Esophagus muscularis mucosa (tissue), 4 donors: ENCODE measurements around the gene NCOR2. TPM values are rescaled to one million over a fixed set of nuclear protein-coding genes. Genes with fewer than 3 reads are reported as not detected.

Experiments used
- DNase-seq: peaks from one replicate; pipeline ENCODE4 v3.0.0-alpha.2; 2017; ENCODE audit errors: extremely low spot score
- H3K27ac ChIP-seq, 4 donors: fragments of 200-600 bp; sonication (generic); replicated peaks in 1 of 4; 1 replicate in 3 of 4; 2 replicates in 1 of 4; pipeline ENCODE4 v1.5.1; 2016 to 2019; ENCODE audit warnings: mild to moderate bottlenecking in 1 of 4
- H3K27me3 ChIP-seq, 4 donors: fragments of 200-600 bp; sonication (generic); one replicate each; pipeline versions ENCODE4 v1.5.1 to v1.6.0; 2016 to 2019
- H3K36me3 ChIP-seq, 4 donors: fragments of 200-600 bp; sonication (generic); one replicate each; pipeline ENCODE4 v1.5.1; 2016 to 2019
- H3K4me1 ChIP-seq, 4 donors: fragments of 200-600 bp; sonication (generic); one replicate each; pipeline ENCODE4 v1.5.1; 2016 to 2019
- H3K4me3 ChIP-seq, 4 donors: fragments of 200-600 bp; sonication (generic); 1 replicate in 2 of 4; 2 replicates in 2 of 4; pipeline ENCODE4 v1.5.1; 2016 to 2019; ENCODE audit warnings: mild to moderate bottlenecking in 4 of 4, moderate library complexity in 1 of 4
- H3K9me3 ChIP-seq, 4 donors: fragments of 200-600 bp; sonication (generic); 1 replicate in 3 of 4; 2 replicates in 1 of 4; pipeline ENCODE4 v1.5.1; 2016 to 2019
- CTCF ChIP-seq, 3 experiments: fragments of 200-600 bp in 2 of 3; fragments of 450-650 bp in 1 of 3; sonication (generic) in 2 of 3; IDR thresholded peaks; one replicate each; pipeline ENCODE4 v1.5.1; 2017 to 2019; ENCODE audit warnings: antibody characterized with exemption in 3 of 3, mild to moderate bottlenecking in 2 of 3, moderate library complexity in 1 of 3
- EP300 ChIP-seq: sonication (generic); formaldehyde crosslinking; IDR thresholded peaks from one replicate; pipeline ENCODE4 v1.6.1; 2017; ENCODE audit warnings: antibody characterized with exemption
- POLR2A ChIP-seq: fragments of 450-650 bp; IDR thresholded peaks from one replicate; pipeline ENCODE4 v1.6.1; 2017; ENCODE audit warnings: antibody characterized with exemption, moderate library complexity, mild to moderate bottlenecking, low read depth
- POLR2AphosphoS5 ChIP-seq, 2 donors: sonication (generic); formaldehyde crosslinking; IDR thresholded peaks; one replicate each; pipeline ENCODE4 v1.6.1; 2017; ENCODE audit warnings: antibody characterized with exemption in 2 of 2
- WGBS: methylation state at CpG from one replicate; pipeline ENCODE4 v1.1.5; 2018; 5-methylcytosine and 5-hydroxymethylcytosine counted together
- intact Hi-C: fragments of 100-400 bp; cut with DNase I; formaldehyde crosslinking; loops from one replicate; pipeline ENCODE4 v1.15.1; 2023
- total RNA-seq, 4 donors: library from RNA; depleted of rRNA; stranded (reverse); fragments of >200 nt; gene quantifications; one replicate each; pipeline versions ENCODE4 v1.1.0 to v1.2.1, GENCODE V29; 2016

NCOR2 gene
- total RNA-seq, 4 donors from 2014 or later = 107 to 188 (median 131) TPM

- TF ChIP-seq EP300 = no peak
- TF ChIP-seq POLR2AphosphoS5 (IDR thresholded peaks at IDR 0.05) = peak; percentile 80 to 89
- TF ChIP-seq POLR2A = peak; percentile 59
- TF ChIP-seq CTCF (IDR thresholded peaks at IDR 0.05) = peak in 1 of 3 experiments; percentile 2
- H3K27ac ChIP-seq = peak overlapping the region; percentile 92 to 99 (median 97)
- WGBS = 0% methylated on average over 25 of the region's 56 CpGs
- no peaks in the 10 kb centered on the region for H3K9me3 ChIP-seq
- peak; percentile 98 for DNase-seq
- H3K4me1 ChIP-seq = peaks cover 57 to 73% (median 68%) of the 10 kb centered on the region in 4 donors
- no peaks in the 10 kb centered on the region for H3K27me3 ChIP-seq
- no peaks in the 10 kb centered on the region for H3K36me3 ChIP-seq
- intact Hi-C loops = no loop called here
- peak overlapping the region; percentile 79 to 96 (median 88) for H3K4me3 ChIP-seq
Observed at GRCh38 chr12:124566161-124566996, 1.0 kb downstream of the NCOR2 start.

GRCh38 chr12:124565656-124566160, 1.7 kb downstream of the NCOR2 start:
- H3K27me3 ChIP-seq = no peaks in the 10 kb centered on the region
- H3K27ac ChIP-seq = peak overlapping the region; percentile 92 to 99 (median 97)
- peak overlapping the region; percentile 79 to 96 (median 88) for H3K4me3 ChIP-seq
- no peaks in the 10 kb centered on the region for H3K9me3 ChIP-seq
- no peaks in the 10 kb centered on the region for H3K36me3 ChIP-seq
- H3K4me1 ChIP-seq = peaks cover 63 to 80% (median 74%) of the 10 kb centered on the region in 4 donors
- TF ChIP-seq CTCF (IDR thresholded peaks at IDR 0.05) (no peak), POLR2A (no peak), EP300 (no peak), POLR2AphosphoS5 (IDR thresholded peaks at IDR 0.05) (no peak)
- 0% methylated on average over 9 of the region's 14 CpGs for WGBS
- intact Hi-C loops = no loop called here
- DNase-seq = no peak

GRCh38 chr12:124564971-124565491, 2.4 kb downstream of the NCOR2 start:
- TF ChIP-seq POLR2AphosphoS5 (IDR thresholded peaks at IDR 0.05) = no peak
- TF ChIP-seq POLR2A = no peak
- no peak for TF ChIP-seq EP300
- TF ChIP-seq CTCF (IDR thresholded peaks at IDR 0.05) = no peak
- Histone ChIP-seq H3K36me3 (no peaks in the 10 kb centered on the region), H3K4me3 (peak overlapping the region; percentile 79 to 96 (median 88)), H3K4me1 (peaks cover 65 to 86% (median 81%) of the 10 kb centered on the region in 4 donors), H3K27ac (peak overlapping the region; percentile 92 to 99 (median 97)), H3K9me3 (no peaks in the 10 kb centered on the region), H3K27me3 (no peaks in the 10 kb centered on the region)
- no peak for DNase-seq
- intact Hi-C loops = loop anchor here (5.0 kb wide), 1 partner anchor 43 kb away; no protein-coding TSS in a partner anchor
- WGBS = 40% methylated on average over 14 of the region's 19 CpGs

GRCh38 chr12:124564232-124564958, 3.0 kb downstream of the NCOR2 start:
- intact Hi-C loops = loop anchor here (5.0 kb wide), 1 partner anchor 42 kb away; no protein-coding TSS in a partner anchor
- TF ChIP-seq EP300 (no peak), CTCF (IDR thresholded peaks at IDR 0.05) (no peak), POLR2AphosphoS5 (IDR thresholded peaks at IDR 0.05) (no peak), POLR2A (no peak)
- H3K4me1 ChIP-seq = peaks cover 65 to 84% (median 79%) of the 10 kb centered on the region in 4 donors

More at GRCh38 chr12:124564232-124564958, 3.0 kb downstream of the NCOR2 start:
- peak overlapping the region in 3 of 4 donors; percentile 79 to 96 (median 87) for H3K4me3 ChIP-seq
- no peak for DNase-seq
- H3K36me3 ChIP-seq = no peaks in the 10 kb centered on the region
- 26% methylated on average over 9 of the region's 19 CpGs for WGBS
- H3K9me3 ChIP-seq = no peaks in the 10 kb centered on the region
- H3K27ac ChIP-seq = peak overlapping the region; percentile 92 to 99 (median 97)
- H3K27me3 ChIP-seq = no peaks in the 10 kb centered on the region
